Loucy (cell line): ENCODE data around the gene TMEM178A.

Source experiments
- H2AFZ ChIP-seq: fragments of 200-600 bp; sonication (generic); 2 replicates; pipeline ENCODE4 v1.6.0; 2016; ENCODE audit warnings: antibody characterized with exemption, mild to moderate bottlenecking, low read length, moderate library complexity
- H3F3A ChIP-seq: fragments of 200-600 bp; 2 replicates; pipeline ENCODE4 v1.6.0; 2016; ENCODE audit warnings: antibody characterized with exemption, low read depth, mild to moderate bottlenecking
- H3K27me3 ChIP-seq: fragments of 200-600 bp; sonication (generic); 2 replicates; pipeline ENCODE4 v1.6.1; 2014; ENCODE audit warnings: low read length, mild to moderate bottlenecking; ENCODE audit not compliant: insufficient read depth, poor library complexity, severe bottlenecking
- H3K36me3 ChIP-seq: fragments of 200-600 bp; sonication (generic); 2 replicates; pipeline ENCODE4 v1.6.1; 2016; ENCODE audit warnings: low read length; ENCODE audit not compliant: insufficient read depth
- H3K4me1 ChIP-seq: fragments of 200-600 bp; sonication (generic); 2 replicates; pipeline ENCODE4 v1.5.1; 2014; ENCODE audit warnings: low read length, mild to moderate bottlenecking; ENCODE audit not compliant: insufficient read depth, poor library complexity, severe bottlenecking
- H3K4me2 ChIP-seq: fragments of 200-600 bp; sonication (generic); 2 replicates; pipeline ENCODE4 v1.6.0; 2014; ENCODE audit warnings: antibody characterized with exemption, low read length, low read depth, mild to moderate bottlenecking; ENCODE audit not compliant: poor library complexity, severe bottlenecking
- H3K4me3 ChIP-seq: fragments of 200-600 bp; sonication (generic); 2 replicates; pipeline ENCODE4 v1.5.1; 2014; ENCODE audit warnings: low read length, mild to moderate bottlenecking, mixed read lengths; ENCODE audit not compliant: poor library complexity, severe bottlenecking
- H3K79me2 ChIP-seq: fragments of 200-600 bp; sonication (generic); 2 replicates; pipeline ENCODE4 v1.6.1; 2014; ENCODE audit warnings: low read length; ENCODE audit not compliant: insufficient read depth
- H3K9ac ChIP-seq: fragments of 200-600 bp; sonication (generic); 2 replicates; pipeline ENCODE4 v1.6.0; 2014; ENCODE audit warnings: mild to moderate bottlenecking, low read depth, low read length, moderate library complexity; ENCODE audit not compliant: poor library complexity, severe bottlenecking
- H3K9me2 ChIP-seq: fragments of 200-600 bp; sonication (generic); replicated peaks from 2 replicates; pipeline ENCODE4 v1.6.1; 2016; ENCODE audit warnings: low read depth, low read length, mixed read lengths
- H3K9me3 ChIP-seq: fragments of 200-600 bp; sonication (generic); 2 replicates; pipeline ENCODE4 v1.6.1; 2014; ENCODE audit warnings: mild to moderate bottlenecking, antibody characterized with exemption, low read length, low read depth; ENCODE audit not compliant: insufficient read depth
- H4K20me1 ChIP-seq: fragments of 200-600 bp; sonication (generic); 2 replicates; pipeline ENCODE4 v1.6.0; 2014; ENCODE audit warnings: antibody characterized with exemption, low read length, mild to moderate bottlenecking; ENCODE audit not compliant: insufficient read depth, poor library complexity, severe bottlenecking
- CTCF ChIP-seq: fragments of 200-600 bp; sonication (generic); conservative IDR thresholded peaks from 2 replicates; pipeline ENCODE4 v1.5.1; 2014; ENCODE audit warnings: mild to moderate bottlenecking, antibody characterized with exemption, low read length
- EZH2phosphoT487 ChIP-seq: fragments of 200-600 bp; IDR thresholded peaks from 2 replicates; pipeline ENCODE4 v1.6.1; 2018; ENCODE audit warnings: antibody characterized with exemption, mild to moderate bottlenecking, moderate library complexity, borderline replicate concordance

TMEM178A gene

GRCh38 chr2:39665811-39666490 lies at the start of gene TMEM178A:
TMEM178A (plus strand) TSS chr2:39665917; CDS start chr2:39665975, 58 bp downstream.
- no peaks in the 10 kb centered on the region for H3K4me1 ChIP-seq
- TF ChIP-seq EZH2phosphoT487 (no peak), CTCF (no peak)
- H3F3A ChIP-seq, result no peaks in the 10 kb centered on the region
- no peak within 1 kb of the TSS for H3K4me3 ChIP-seq
- H3K9ac ChIP-seq, result no peak within 1 kb of the TSS
- H2AFZ ChIP-seq, result no peak within 1 kb of the TSS
- no peaks in the 10 kb centered on the region for H4K20me1 ChIP-seq
- no peaks in the 10 kb centered on the region for H3K79me2 ChIP-seq
- no peaks in the 10 kb centered on the region for H3K9me3 ChIP-seq
- 0 out of 2 replicates have a peak, but pooled peaks cover 3% of the 10 kb centered on the region for H3K9me2 ChIP-seq
- H3K27me3 ChIP-seq, result peaks cover 23% of the 10 kb centered on the region
- H3K36me3 ChIP-seq, result no peaks in the 10 kb centered on the region
- no peak within 1 kb of the TSS for H3K4me2 ChIP-seq

- Histone ChIP-seq H3K9me2 (no peaks in the 10 kb centered on the region), H3F3A (no peaks in the 10 kb centered on the region), H3K4me2 (no peak overlapping the region), H2AFZ (no peak overlapping the region), H3K9me3 (no peaks in the 10 kb centered on the region), H4K20me1 (no peaks in the 10 kb centered on the region), H3K9ac (no peak overlapping the region), H3K4me3 (no peak overlapping the region), H3K79me2 (no peaks in the 10 kb centered on the region), H3K27me3 (no peaks in the 10 kb centered on the region), H3K4me1 (peaks cover 14% of the 10 kb centered on the region), H3K36me3 (no peaks in the 10 kb centered on the region)
- TF ChIP-seq CTCF (no peak), EZH2phosphoT487 (no peak)
Observed at GRCh38 chr2:39618236-39618635, 47.5 kb upstream of the TMEM178A start.

GRCh38 chr2:39618736-39619135 lies 47.0 kb upstream of the TMEM178A start:
- TF ChIP-seq CTCF, result no peak
- no peak for TF ChIP-seq EZH2phosphoT487
- Histone ChIP-seq H3K36me3 (no peaks in the 10 kb centered on the region), H3K9ac (no peak overlapping the region), H3K9me3 (no peaks in the 10 kb centered on the region), H3K4me1 (peaks cover 14% of the 10 kb centered on the region), H3K79me2 (no peaks in the 10 kb centered on the region), H3K27me3 (no peaks in the 10 kb centered on the region), H4K20me1 (no peaks in the 10 kb centered on the region), H3F3A (no peaks in the 10 kb centered on the region), H3K4me2 (no peak overlapping the region), H2AFZ (no peak overlapping the region), H3K4me3 (no peak overlapping the region), H3K9me2 (no peaks in the 10 kb centered on the region)
